Activated CD8-positive, alpha-beta memory T cell treated with anti-CD3 and anti-CD28 coated beads, Interleukin-2, amount 50 U/mL, for 1 hour (primary cell): ENCODE data around the gene TUBGCP5.

ENCODE experiments used
- DNase-seq: peaks from one replicate; pipeline ENCODE4 v3.0.0-alpha.2; 2020; ENCODE audit errors: extremely low read depth

TUBGCP5 gene

GRCh38 chr15:22978691-22979237, 60.6 kb downstream of the TUBGCP5 start:
- no peak for DNase-seq

- DNase-seq = no peak
Measured at GRCh38 chr15:22974745-22975144, 64.6 kb downstream of the TUBGCP5 start.

DNA sequence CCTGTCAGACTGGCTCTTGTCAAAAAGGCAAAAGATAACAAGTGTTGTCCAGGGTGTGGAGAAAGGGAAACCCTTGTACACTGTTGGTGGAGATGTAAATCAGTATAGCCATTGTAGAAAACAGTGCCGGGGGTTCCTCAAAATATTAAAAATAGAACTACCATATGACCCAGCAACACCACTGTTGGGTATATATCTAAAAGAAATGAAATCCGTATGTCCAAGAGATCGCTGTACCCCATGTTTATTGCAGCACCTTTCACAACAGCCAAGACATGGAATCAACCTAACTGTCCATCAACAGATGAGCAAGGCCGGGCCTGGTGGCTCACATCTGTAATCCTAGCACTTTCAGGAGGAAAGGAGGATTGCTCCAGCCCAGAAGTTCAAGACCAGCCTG, 65.4 kb downstream of the TUBGCP5 start:
- no peak for DNase-seq

- no peak for DNase-seq
Measured at GRCh38 chr15:22973286-22973685, 66.1 kb downstream of the TUBGCP5 start.

GRCh38 chr15:22969489-22969888, 69.9 kb downstream of the TUBGCP5 start:
- no peak for DNase-seq

GRCh38 chr15:22968366-22968765, 71.0 kb downstream of the TUBGCP5 start:
- DNase-seq = no peak

GRCh38 chr15:22967084-22967770, 72.1 kb downstream of the TUBGCP5 start:
- DNase-seq = no peak

DNA sequence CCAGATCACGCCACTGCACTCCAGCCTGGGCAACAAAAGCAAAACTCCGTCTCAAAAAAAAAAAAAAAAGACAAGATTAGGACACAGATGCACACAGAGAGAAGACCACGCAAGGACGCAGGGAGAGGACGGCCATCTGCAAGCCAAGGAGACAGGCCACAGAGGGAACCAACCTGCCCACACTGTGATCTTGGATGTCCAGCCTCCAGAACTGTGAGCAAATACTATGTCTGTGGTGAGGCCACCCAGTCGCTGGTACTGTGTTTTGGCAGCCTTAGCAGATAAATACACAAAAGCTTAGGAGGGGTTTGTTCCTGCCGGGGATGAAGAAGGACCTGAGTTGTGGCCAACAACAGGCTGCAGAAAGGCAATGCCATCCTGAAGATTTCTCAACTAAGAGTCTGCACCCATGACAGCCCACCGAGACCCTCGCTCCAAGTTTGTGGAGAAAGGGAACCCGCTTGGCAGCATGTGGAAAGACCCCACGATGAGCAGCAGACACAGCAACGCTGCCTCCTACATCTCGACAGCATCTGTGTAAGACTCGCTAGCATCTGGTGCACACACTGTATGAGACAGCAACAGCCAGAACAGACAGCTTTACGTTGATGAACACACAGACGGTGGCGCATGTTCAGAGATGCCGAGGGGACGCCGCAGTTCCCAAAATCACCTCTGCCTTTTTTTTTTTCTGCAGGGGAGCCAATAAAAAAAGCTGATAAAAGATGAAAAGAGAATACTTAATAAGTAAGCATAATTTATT, 72.9 kb downstream of the TUBGCP5 start:
- DNase-seq = no peak

DNA sequence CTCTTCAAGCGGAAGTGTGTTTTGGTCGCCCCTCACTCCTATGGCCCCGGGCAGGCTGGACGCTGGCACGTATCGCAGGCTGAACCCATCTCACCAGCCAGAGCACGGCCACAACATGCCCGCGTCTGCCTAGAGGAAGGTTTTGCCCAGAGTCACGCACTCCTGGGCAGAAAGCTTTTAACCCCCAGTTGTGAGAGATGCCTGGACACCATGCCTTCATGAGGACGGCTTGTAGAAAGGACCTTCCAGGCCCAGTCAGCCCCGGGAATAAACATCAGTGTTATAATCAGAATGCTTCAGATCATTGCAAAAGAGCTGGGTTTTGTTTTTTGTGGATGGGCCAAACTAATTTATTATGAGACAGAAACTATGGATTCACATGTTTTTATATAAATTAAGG, 75.7 kb downstream of the TUBGCP5 start:
- no peak for DNase-seq

- DNase-seq = no peak
Measured at GRCh38 chr15:22962611-22963010, 76.8 kb downstream of the TUBGCP5 start.

- DNase-seq = no peak
Measured at GRCh38 chr15:22961762-22962161, 77.6 kb downstream of the TUBGCP5 start.

- no peak for DNase-seq
Measured at GRCh38 chr15:22960556-22960955, 78.8 kb downstream of the TUBGCP5 start.

GRCh38 chr15:22960126-22960525, 79.2 kb downstream of the TUBGCP5 start:
- no peak for DNase-seq

DNA sequence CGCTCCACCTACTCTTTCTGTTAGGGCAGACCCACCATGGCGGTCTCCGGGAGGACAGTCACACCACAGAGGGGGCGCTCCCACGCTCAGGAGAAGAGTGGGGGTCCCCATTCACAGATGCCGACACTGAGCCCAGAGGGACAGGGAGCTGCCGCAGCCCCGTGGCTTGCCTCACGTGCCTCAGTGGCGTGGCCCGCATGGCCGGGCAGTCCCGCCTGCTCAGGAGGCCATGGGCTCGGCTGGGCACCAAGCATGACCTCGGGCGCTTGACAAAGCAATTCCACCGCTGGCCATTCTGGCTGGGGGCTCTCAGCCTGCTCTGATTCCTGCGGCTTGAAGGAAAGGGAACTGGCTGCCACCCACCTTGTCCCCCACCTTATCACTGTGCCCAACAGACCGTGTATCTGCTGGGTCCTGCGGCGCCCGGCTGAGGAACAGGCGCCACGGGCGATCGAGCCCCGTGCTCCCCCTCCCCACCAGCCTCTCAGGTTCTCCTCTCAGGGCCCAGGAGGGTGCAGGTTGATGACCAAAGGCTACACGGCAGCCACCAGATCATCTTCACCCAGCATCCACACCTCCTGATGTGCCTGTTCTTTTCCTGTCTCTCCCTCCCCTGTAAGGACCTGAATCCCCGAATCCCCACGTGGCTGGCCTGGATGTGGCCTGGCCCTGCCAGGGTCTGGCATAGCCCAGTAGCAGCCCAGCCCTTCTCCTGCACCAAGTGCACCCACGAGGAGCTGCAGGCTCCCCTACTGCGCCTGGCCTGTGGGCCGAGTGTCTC, 79.9 kb downstream of the TUBGCP5 start:
- DNase-seq = no peak

GRCh38 chr15:22958487-22959280, 80.7 kb downstream of the TUBGCP5 start:
- no peak for DNase-seq

DNA sequence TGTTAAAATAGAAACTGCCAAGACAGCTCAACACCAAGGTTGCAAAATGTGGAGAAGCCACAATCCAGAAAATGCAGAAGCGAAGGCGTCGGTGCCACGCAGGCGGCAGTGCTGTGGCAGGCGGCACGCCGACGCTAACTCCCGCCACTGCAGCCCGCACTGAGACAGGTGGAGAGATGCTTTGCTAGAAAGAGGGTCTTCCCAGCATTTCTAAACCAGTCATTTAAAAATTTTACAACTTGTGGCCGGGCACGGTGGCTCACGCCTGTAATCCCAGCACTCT, 82.5 kb downstream of the TUBGCP5 start:
- DNase-seq = no peak

DNA sequence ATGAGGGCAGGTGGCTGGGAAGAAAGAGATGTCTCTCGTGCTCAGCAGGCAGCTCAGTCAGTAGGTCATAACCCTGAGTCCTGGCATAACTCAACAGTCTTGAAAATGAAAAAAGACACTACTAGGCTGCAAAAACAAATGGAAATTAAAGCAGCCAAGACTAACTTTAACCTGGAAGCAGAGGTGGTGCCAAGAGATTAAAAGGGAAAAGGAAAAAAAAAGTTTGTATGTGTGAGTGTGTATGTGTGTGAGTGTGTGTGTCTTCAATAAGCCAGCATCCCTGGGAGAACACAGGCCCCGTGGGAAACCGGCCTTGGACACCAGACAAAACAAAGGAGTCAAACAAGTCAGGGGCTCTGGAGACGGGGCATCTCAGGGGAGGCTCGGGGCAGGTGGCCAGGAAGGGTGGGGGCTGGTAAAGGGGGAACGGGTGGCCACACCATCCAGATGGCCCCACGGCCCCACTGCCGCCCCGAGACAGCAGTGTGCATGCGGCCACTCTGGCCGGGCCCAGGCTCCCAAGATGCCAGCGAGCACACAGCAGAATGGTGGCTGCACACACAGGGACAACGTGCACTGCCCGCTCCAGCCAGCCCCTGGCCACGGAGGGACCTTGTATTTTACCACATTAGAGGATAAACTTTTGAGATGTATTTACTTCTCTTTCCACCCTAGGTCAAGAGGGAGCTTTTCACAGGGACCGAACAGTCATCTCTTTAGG, 83.0 kb downstream of the TUBGCP5 start:
- DNase-seq = no peak

DNA sequence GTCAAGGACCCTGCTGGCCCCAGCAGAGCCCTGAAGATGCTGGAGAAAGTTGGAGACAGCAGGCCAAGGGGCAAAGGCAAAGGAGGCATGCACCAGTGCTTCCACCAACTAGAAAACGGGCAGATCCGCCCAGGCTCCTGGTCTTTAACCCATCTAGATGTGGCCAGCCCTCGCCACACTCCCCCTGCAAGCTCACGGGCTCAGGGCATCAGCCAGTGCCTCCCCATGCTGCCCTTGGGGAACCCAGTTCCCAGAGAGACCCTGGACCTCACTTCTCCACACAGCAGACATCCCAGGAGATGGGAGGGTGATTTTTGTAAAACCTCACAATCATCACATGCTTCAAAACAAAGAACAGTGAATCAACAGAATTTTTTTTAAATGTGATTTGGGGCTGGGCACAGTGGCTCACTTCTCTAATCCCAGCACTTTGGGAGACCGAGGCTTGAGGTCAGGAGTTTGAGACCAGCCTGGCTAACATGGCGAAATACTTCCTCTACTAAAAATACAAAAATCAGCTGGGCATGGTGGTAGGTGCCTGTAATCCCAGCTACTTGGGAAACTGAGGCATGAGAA, 83.7 kb downstream of the TUBGCP5 start:
- no peak for DNase-seq

DNA sequence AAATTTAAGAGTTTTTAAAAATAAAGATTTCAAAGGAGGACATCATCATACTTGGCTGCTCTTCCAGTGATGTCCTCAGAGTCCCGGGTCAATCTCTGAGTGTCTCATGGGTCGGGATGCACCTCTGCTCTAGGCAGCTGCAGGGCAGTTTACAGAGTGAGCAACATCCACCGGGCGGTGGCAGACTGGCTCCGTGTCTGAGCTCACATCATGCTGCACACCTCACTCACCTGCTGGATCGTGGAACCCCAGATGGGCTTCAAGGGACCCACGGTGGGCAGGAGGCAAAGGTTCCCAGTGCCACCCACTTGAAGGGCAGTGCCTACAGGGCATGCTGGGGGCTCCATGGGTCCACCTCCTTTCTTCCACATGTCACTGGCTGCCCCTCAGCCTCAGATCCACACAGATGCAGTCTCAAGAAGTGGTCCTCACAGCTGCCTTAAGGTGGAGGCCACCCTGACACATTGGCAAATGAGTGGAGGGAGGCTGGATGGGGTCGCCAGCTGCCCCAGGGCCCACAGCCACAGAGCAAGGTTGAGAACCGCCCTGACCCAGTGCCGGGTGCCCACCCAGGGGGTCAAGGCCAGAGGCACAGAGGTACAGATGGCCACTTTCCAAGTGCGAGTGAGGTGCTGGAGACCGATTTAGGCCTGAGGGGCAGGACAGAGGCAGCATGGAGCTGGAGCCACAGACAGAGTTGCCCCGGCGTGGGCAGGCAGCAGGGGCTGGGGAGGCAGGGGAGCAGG, 84.4 kb downstream of the TUBGCP5 start:
- DNase-seq = no peak

- no peak for DNase-seq
Measured at GRCh38 chr15:22954326-22954725, 85.0 kb downstream of the TUBGCP5 start.
